NB4 (cell line): ENCODE measurements around the gene SERPINA1.

Experiments used
- DNase-seq: peaks from one replicate; pipeline ENCODE4 v3.0.0; 2010; ENCODE audit warnings: low read depth
- H3K4me3 ChIP-seq: one replicate; pipeline ENCODE4 v1.5.1; 2011; ENCODE audit warnings: mild to moderate bottlenecking, low read depth, low read length, moderate library complexity
- MYC ChIP-seq: IDR thresholded peaks from 2 replicates; pipeline ENCODE4 v1.6.1; 2011; ENCODE audit warnings: low read depth, low read length
- POLR2A ChIP-seq: IDR thresholded peaks from 2 replicates; pipeline ENCODE4 v1.6.1; 2011; ENCODE audit warnings: mild to moderate bottlenecking; ENCODE audit not compliant: insufficient read length; ENCODE audit errors: extremely low read depth
- TF ChIP-seq, protein P1 (sequence below): IDR thresholded peaks from one replicate; pipeline ENCODE4 v1.5.1; 2012; ENCODE audit warnings: low read depth, low read length
- TF ChIP-seq, protein P2 (sequence below): IDR thresholded peaks from 2 replicates; pipeline ENCODE4 v1.6.1; 2011; ENCODE audit warnings: low read depth, low read length

SERPINA1 gene

DNA sequence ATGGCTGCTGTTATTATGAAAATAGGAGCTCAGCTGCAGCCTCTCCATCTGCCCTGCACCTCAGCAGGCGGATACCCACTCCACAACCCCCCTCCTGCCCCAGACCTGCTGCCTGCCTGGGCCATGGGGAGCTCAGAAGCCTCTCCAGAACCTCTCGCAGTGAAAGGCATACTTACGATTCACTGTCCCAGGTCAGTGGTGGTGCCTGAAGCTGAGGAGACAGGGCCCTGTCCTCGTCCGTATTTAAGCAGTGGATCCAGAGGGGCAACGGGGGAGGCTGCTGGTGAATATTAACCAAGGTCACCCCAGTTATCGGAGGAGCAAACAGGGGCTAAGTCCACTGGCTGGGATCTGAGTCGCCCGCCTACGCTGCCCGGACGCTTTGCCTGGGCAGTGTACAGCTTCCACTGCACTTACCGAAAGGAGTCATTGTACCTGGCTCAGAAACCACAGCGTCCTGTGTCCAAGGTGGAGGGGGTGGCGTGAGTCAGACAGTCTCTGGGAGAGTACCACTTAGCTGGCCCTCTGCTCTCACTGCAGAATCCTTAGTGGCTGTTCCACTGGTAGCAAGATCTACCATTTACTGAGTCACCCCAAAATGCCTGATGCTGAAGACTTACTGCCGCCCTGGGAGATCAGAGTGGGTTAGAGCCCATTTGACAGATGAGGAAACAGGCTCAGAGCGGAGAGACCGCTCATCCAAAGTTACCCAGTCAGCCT lies at the start of gene SERPINA1:
TSS of gene SERPINA1 (minus strand) at position 219 of the 720 bp plus-strand sequence. CDS start 5,365 bp downstream, outside the sequence.
- no peak for DNase-seq
- TF ChIP-seq, protein P1, sequence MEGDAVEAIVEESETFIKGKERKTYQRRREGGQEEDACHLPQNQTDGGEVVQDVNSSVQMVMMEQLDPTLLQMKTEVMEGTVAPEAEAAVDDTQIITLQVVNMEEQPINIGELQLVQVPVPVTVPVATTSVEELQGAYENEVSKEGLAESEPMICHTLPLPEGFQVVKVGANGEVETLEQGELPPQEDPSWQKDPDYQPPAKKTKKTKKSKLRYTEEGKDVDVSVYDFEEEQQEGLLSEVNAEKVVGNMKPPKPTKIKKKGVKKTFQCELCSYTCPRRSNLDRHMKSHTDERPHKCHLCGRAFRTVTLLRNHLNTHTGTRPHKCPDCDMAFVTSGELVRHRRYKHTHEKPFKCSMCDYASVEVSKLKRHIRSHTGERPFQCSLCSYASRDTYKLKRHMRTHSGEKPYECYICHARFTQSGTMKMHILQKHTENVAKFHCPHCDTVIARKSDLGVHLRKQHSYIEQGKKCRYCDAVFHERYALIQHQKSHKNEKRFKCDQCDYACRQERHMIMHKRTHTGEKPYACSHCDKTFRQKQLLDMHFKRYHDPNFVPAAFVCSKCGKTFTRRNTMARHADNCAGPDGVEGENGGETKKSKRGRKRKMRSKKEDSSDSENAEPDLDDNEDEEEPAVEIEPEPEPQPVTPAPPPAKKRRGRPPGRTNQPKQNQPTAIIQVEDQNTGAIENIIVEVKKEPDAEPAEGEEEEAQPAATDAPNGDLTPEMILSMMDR, result no peak
- no peak for TF ChIP-seq MYC
- TF ChIP-seq POLR2A, result no peak
- TF ChIP-seq, protein P2, sequence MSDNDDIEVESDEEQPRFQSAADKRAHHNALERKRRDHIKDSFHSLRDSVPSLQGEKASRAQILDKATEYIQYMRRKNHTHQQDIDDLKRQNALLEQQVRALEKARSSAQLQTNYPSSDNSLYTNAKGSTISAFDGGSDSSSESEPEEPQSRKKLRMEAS, result no peak
- H3K4me3 ChIP-seq, result no peak within 1 kb of the TSS

DNA sequence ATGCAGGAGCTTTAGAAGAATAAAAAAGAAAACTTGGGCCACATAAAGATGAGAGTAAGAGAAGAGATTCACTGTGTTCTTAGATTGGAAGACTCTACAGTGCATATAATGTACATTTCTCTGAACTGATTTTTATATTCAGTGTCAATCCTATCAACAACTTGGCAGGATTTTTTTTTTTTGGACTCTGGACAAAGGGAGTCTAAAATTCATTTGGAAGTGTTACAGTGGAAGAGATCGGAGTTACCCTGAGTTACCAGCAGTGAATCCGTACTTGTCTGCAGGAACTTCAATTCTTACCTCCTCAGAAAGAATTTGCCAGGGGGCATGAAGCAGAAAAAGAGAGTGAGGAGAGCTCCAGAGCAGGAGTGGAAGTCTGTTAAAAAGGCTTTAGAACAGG lies 40.2 kb upstream of the SERPINA1 start:
- DNase-seq, result no peak
- TF ChIP-seq MYC, result no peak
- TF ChIP-seq, protein P1, result no peak
- TF ChIP-seq POLR2A, result no peak
- TF ChIP-seq, protein P2, result no peak

DNA sequence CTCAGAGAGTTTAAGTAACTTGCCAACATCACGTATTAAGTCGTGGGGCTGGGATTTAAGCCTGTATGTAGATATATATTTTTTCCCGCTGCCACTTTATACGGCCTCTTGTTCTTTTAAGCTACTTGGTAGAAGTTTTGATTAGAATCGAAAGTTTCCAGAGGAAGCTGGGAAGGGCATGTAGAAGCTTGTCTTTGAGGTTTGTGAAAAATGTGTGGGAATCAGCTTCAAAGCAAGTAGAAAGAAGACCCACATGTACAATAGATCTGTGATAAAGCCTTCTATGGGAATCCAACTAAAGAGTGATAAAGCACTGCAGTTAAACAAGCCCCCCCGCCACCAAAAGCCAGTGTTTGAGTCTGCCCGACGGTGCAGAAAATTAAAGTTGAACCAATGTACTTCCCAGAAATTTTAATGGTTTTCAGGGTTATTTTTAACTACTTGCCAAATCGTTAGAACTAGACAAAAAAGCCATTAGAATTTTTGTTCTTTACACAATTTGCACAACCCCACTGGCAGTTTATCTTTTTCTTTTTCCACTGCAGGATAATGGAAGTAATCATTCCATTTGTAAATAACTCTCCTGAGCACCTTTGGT lies 38.7 kb upstream of the SERPINA1 start:
- no peak overlapping the region for H3K4me3 ChIP-seq
- no peak for TF ChIP-seq MYC
- TF ChIP-seq, protein P1, result no peak
- TF ChIP-seq, protein P2, result no peak
- TF ChIP-seq POLR2A, result no peak
- DNase-seq, result no peak

More for the DNA sequence above, 40.2 kb upstream of the SERPINA1 start:
- H3K4me3 ChIP-seq, result no peak overlapping the region

DNA sequence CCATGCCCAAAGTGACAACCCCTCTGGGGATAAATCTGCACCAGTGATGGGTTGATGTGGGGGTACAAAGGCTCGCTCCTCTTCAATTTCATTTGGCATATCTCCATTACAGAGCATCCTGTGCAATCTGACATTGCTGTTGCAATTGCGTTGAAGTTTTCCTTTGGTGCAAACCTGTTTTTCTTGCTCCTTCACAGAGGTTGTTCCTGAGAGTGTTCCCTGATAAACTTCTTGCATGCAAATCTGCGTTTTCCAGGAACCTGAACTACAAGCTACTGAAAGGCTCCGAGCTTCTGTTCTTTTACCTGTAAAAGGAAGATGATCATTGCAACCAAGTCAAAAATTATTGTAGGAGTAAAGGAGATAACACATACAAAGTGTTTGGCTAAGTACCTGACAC lies 38.1 kb upstream of the SERPINA1 start:
- H3K4me3 ChIP-seq, result no peak overlapping the region
- TF ChIP-seq POLR2A, result no peak
- TF ChIP-seq MYC, result no peak
- TF ChIP-seq, protein P2, result no peak
- TF ChIP-seq, protein P1, result no peak
- DNase-seq, result no peak

DNA sequence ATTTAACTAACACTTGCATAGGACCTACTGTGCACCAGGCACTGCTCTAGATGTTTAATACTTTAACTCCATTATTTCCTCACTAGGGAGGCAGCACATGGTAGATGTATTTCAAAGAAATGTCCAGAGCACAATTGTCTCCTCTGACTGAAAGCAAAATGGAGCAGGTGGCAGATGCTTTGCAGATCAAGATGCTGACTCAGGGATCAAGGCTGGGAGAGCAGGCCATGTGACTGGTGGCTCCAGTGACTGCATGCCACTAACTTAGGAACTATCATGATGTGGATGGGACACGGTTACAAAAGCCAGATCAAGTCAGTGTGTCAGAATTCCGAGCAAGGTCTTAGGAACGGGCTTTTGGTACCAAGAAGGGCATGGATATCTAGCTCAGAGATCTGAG lies 36.0 kb upstream of the SERPINA1 start:
- no peak for TF ChIP-seq POLR2A
- TF ChIP-seq MYC, result no peak
- TF ChIP-seq, protein P2, result no peak
- TF ChIP-seq, protein P1, result no peak
- DNase-seq, result no peak
- H3K4me3 ChIP-seq, result no peak overlapping the region
